ENCODE data around the gene PBXIP1.

Gene PBXIP1

DNA sequence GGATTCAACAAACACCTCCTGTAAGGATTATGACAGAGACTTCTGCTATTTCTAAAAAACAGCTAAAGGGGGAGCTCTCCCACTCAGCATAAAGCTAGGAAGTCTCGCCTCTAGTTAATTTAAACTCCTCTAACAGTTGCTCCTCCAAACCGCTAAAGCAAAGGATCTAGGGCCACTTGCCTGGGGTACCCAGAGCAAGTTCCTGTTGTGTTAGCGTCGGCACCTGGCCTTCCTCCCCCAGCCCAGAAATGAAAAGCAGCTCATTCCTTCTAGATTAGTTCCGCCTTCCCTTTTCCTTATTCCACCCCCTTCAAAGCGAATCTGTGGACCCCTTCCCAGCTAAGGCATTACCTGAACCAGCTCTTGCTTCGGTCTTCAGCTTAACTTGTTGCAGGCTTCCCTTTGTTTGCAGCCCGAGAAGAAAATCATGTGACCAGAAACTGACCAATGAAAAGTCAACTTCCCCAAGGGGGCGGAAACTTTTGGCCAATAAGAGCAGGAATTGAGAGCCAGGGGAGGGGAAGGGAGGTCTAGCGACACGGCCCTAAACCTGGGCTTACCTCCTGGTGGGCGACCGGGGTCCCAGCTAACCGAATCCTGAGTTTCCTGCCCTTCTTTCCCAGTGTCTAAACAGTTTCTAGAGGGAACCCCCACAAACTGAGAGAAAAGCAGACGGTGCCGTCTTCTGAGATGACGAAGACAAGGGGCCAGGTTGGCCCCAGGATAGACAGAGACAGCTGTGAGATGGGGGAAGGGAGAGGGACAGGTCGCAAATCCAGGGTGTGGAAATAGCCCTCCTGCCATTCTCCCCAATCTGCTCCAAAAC lies at the start of gene PBXIP1:
Gene PBXIP1, minus strand, starts transcription at position 382 of the 826 bp plus-strand sequence. CDS start 2,378 bp downstream, outside the sequence.
- DNase-seq = peak; percentile 92

- DNase-seq = no peak
These were observed 49.4 kb upstream of the PBXIP1 start for GRCh38 chr1:155005076-155006011.

DNA sequence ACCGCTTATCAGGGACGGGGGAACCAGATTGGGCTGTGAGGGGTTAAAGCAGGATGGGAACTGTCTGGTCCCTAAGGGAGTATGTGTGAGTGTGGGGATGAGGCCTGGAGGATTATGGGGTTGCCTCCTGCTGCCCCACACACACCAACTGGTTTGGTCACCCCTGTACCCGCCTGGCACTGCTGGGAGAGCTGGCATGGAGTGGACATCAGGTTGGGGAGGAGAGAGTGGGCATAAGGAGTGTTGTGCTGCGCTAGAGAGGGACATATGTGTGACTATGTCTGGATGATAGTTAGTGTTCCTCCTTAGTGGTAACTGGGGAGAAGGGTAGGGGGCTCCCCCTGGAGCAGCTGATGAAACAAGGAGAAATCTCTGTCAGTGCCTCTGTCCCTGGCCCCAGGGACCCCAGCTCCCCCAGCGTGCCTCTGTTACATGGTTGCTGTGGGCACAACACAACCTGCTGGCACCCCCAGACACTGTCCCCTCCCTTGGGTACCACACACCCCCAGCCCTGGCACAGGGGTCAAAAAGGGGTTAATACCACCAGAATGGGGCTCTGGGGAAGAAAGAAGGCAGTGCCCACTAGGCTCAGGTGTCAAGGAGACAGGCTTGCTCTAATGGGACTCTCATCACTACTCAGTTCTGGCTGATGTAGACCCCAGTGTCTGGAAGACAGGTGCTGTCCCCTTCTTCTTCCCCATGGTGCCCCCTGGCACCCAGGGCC lies 48.6 kb upstream of the PBXIP1 start:
- no peak for DNase-seq

GRCh38 chr1:155003766-155004351 lies 48.0 kb upstream of the PBXIP1 start:
- DNase-seq = no peak

DNA sequence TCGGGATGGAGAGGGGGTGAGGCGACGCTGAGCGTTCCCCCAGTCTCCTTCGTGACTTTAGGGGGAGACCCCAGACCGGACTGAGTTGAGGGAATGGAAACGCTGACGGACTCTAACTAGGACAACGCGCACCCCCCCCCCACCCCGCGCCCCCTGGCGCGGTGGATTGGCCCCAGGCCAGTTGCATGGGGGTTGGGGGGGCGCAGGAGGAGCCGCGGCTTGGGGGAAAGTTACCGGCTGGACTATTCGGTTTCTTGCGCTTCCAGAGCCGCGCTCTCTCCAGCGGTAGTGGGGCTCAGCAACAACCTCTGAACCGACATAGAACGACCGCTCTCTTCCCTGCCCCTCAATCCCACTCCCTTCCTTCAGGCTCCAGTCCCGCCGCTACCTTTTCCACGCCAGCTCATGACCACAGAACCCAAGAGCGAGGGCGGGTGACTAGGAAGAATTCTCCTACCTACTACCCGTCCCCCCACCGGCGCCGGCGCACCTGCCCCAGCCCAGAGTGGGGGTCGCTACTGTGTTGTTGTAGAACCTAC lies 47.4 kb upstream of the PBXIP1 start:
- no peak for DNase-seq

DNA sequence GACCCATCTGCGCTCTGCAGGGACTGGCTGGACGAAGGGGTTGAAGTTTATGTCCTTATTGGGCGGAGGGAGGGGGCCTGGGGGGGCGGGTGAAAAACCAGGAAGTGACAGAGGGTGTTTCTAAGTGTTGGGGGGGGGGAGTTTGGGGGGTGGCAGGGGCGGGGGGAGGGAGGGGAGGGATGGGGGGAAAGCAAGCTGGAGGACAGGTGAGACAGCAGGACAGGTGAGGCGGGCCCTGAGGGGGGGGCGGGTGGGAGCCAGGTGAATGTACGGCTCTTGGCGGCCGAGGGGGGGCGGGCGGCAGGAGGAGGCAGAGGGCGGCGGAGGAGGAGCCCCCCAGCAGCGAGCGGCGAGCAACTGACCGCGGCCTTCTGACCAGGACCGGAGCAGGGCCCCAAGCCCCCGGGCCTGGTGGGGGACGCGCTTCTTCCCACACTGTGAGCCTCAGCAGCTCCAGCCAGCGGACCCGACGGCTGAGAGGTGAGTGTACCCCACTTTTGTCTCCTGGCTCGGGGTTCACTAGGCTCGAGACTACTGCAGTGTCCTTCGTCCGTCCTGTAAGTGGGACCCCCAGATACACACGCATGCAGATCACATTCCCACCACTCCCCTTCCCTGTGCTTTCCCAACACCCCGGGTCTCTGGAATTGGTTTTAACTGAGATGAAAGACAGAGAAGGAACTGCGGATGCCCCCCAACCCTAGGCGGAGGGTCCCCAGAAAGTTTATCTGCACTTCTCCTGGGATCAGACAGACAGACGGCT lies 46.7 kb upstream of the PBXIP1 start, which contains the start of gene ZBTB7B:
Gene ZBTB7B, plus strand, starts transcription at position 339 of the 763 bp plus-strand sequence. CDS start 11,859 bp downstream, outside the sequence.
- no peak for DNase-seq

DNA sequence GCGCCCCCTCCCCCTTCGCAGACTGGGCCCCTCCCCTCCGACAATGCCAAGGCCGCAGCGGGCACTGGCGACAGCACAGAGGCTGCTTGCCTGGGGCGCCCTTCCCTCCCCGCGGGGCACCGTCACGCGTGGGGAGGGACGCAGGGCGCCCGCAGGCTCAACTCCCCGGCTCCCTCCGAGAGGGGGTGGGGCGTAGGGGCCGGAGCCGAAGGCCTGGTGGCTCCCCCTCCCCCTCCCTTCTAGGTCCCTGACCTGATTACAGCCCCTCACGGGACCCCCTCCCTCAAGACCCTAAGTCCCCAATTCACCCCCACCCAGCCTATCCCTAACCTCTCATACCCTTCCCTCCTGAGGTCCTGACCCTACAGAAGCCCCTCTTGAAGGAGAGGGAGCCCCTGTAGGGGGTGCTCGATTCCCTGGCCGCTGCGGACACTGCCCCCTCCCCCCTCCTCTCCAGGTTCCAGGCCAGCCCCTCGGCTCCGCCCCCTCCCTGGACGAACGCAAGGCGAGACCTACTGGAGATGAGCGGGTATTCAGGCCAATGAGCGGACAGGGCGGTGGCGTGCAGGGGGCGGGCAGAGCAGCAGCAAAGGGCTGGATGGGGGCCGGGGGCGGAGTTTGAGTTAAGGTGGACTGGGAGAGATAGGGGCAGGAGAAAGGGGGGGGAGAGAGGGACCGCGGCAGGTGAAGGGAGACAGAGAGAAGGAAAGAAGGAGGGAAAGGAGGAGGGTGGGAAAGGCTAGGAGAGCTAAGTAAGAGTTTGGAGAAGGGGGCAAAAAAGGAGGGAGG lies 46.0 kb upstream of the PBXIP1 start:
- peak; percentile 99 for DNase-seq

- peak; percentile 82 for DNase-seq
These were observed 45.5 kb upstream of the PBXIP1 start for GRCh38 chr1:155001425-155001674.

- DNase-seq = peak; percentile 91
These were observed 45.0 kb upstream of the PBXIP1 start for GRCh38 chr1:155000726-155001424.

- peak; percentile 88 for DNase-seq
These were observed 44.5 kb upstream of the PBXIP1 start for GRCh38 chr1:155000411-155000725.

DNA sequence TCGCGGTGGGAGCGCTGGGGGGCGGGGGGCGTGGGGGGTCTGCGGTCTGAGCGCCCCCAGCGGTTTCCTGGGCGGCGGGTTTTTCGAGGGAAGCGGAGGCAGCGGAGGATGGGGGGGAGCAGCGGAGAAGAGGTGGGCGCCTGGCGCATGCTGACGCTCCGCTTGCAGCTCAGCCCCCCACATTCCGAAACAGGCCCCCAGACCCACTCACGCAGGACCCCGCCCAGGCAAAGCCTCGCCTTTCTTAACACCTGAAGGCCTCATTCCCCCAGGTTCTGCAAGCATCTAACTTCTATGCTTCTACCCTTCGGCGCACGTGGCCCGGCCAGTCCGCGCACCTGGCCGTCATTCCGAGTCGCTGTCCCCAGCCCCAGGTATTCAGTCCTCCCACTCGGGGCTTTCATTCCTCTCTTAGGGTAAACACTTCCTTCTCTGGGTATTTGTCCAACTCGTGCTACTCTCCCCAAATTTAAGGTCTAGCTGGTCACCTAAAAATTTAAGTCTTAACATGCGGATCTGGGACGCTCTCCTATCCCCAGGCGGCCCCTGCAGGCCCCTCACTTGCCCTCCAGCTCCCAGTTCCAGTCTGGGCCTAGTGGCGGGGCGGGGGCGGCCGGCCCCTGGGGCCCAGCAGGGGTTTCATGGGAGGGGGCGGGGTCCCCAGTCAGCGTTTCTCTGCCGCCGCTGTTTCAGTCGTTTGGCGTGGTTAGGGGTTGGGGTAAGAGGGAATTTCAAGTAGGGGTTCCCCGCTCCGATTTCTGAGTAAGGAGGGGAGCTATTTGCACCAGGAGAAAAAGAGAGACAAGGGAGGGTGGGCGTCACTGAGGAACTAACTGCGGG lies 43.9 kb upstream of the PBXIP1 start:
- peak; percentile 57 for DNase-seq

DNA sequence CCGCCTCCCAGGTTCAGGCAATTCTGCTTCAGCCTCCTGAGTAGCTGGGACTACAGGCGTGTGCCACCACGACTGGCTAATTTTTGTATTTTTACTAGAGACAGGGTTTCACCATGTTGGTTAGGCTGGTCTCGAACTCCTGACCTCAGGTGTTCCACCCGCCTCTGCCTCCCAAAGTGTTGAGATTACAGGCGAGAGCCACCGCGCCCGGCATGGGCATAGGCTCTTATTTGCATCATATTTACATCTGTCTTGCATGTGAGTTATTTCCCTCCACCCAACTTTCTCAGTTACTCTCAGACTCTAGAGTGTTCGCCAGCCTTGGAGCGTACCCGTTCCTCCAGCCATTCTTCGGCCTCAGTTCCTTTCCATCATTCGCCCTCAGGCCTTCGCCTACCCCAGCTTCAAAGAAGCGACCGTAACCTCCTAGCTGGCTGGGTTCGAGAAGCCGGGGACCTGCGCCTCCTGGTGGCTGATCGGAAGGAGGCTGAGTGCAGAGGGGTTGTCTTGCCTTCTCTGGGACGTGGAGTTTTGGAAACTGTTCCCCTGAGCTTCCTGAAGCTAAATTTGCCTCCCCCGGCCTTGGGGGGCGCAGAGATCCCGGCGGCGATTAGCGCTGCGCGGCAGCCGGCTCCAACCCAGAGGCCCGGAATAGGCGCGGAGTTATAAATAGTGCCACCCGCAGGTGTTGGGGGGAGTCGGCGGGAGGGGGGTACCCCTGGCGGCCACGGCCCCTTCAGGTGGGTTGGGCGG lies 43.1 kb upstream of the PBXIP1 start:
- DNase-seq = peak; percentile 93

DNA sequence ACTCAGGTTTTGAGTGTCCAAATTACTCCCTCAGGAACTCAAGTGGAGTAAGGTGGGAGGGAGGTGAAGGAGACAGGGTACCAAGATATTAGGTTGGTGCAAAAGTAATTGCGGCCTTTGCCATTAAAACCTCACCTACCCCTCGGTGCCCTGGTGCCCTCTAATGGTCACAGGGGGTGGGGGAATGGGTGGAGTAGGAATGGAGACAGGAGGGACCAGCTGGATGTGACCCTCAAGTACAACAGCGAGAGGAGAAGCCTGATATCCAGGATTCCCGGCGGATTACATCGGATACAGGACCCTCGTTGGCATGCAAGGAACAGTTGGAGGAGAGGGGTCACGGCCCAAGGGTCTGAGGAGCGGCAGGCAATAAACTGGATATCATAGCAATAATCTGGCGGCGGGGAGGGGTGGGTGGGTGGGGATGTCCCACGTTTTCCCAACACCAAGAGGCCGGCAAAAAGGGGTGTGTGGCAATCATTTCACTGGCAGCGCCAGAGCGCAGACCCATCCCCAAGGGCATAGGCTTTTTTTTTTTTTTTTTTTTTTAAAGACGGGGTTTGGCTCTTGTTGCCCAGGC lies 42.4 kb upstream of the PBXIP1 start:
- no peak for DNase-seq

DNA sequence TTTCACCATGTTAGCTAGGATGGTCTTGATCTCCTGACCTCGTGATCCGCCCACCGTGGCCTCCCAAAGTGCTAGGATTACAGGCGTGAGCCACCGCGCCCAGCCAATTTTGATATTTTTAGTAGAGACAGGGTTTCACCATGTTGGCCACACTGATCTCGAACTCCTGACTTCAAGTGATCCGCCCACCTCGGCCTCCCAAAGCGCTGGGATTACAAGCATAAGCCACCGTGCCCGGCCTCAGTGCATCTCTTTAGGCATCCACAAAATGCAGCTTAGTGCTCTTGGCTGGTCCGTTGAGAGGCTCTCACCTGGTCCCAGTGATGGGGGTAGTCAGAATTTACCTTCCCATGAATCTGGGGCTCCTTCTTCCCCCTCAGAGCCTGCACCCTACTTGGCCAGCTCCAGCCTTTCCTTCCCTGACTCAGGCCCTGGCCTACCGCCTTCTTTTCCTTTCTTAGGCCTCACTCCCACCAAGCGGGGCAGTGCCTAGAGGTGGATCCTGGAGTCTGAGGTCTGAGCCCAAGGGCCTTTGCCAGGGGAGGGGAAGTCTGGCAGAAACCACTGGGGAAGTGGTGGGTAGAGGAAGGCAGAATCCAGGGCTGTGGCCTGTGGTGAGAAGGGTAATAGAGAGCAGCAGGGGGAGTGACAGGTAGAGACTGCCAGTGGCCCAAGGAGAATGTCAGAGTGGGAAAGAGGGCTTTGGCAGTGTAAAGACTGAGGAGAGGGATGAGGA lies 41.2 kb upstream of the PBXIP1 start:
- no peak for DNase-seq

DNA sequence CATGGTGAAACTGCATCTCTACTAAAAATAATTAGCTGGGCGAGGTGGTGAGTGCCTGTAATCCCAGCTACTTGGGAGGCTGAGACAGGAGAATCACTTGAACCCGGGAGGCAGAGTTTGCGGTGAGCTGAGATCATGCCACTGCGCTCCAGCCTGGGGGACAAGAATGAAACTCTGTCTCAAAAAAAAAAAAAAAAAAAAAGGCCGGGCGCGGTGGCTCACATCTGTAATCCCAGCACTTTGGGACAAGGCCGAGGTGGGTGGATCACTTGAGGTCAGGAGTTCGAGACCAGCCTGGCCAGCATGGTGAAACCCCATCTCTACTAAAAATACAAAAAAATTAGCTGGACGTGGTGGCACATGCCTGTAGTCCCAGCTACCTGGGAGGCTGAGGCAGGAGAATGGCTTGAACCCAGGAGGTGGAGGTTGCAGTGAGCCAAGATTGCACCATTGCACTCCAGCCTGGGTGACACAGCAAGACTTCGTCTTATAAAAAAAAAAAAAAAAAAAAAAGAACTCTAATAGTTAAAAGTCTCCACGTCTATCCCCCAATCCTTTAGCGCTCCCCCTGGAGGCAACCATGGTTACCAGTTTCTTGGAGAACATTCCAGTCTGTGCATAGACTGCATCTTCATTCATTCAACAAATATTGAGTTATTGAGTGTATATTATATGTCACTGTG lies 39.5 kb upstream of the PBXIP1 start:
- peak; percentile 46 for DNase-seq

- DNase-seq = no peak
These were observed 38.7 kb upstream of the PBXIP1 start for GRCh38 chr1:154994591-154994990.

DNA sequence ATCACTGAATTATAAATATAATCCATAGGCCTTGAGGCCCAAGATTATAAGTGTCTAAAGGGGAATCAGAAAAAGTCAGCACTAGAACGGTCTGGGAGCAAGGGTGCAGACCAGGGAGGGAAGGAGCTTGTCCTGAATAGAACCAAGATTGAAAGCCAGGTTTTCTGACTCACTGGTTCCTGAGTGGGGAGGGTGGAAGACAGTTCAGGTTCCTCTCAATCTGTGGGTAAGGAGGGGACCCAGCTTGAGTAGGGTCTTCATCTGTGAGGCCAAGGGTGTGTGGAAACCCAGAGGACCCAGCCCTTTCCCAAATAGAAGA lies 38.3 kb upstream of the PBXIP1 start:
- no peak for DNase-seq

Data from NCI-H1694 treated with DMSO at 0.1 percent for 48 hours (cell line).